BJ (cell line): ENCODE measurements around the gene TBC1D22B. TPM values are rescaled to one million over a fixed set of nuclear protein-coding genes. Genes with fewer than 3 reads are reported as not detected.

Experiments
- CTCF ChIA-PET: fragments of 350-600 bp; formaldehyde crosslinking; extraction: SDS; loops from one replicate; lab custom pipeline; 2021; ENCODE audit warnings: antibody characterized with exemption, inconsistent platforms; lab: Yijun Ruan, JAX
- POLR2A ChIA-PET: fragments of 300-600 bp; sonication (Branson Sonifier 250); formaldehyde crosslinking; extraction: SDS; loops from one replicate; lab custom pipeline; 2021; ENCODE audit warnings: antibody characterized with exemption; lab: Charles Lee
- DNase-seq: peaks from one replicate; pipeline ENCODE4 v3.0.0-alpha.2; 2011; ENCODE audit warnings: low read depth
- H3K27me3 ChIP-seq: 2 replicates; pipeline ENCODE4 v1.6.0; 2011; ENCODE audit warnings: low read length; ENCODE audit not compliant: control insufficient read depth, insufficient read depth
- H3K36me3 ChIP-seq: 2 replicates; pipeline ENCODE4 v1.5.1; 2011; ENCODE audit warnings: low read length; ENCODE audit not compliant: control insufficient read depth, insufficient read depth
- H3K4me3 ChIP-seq: 2 replicates; pipeline ENCODE4 v1.5.1; 2011; ENCODE audit warnings: low read depth, mild to moderate bottlenecking, control low read depth, low read length
- CTCF ChIP-seq: IDR thresholded peaks from 2 replicates; pipeline ENCODE4 v1.5.1; 2011; ENCODE audit warnings: low read depth, mild to moderate bottlenecking, control low read depth, inconsistent platforms, low read length, moderate library complexity; ENCODE audit not compliant: insufficient read depth
- polyA plus RNA-seq: library from polyadenylated mRNA; depleted of rRNA; stranded (reverse); fragments of >200 nt; gene quantifications from 2 replicates; pipeline ENCODE4 v1.2.3, GENCODE V29; 2011

Gene TBC1D22B
- polyA plus RNA-seq, 1 experiment = 5.5 TPM

GRCh38 chr6:37298958-37299357 lies 41.4 kb downstream of the TBC1D22B start:
- ChIA-PET CTCF (interaction anchor here (0.6 to 1.2 kb wide), 2 partner anchors 16 to 89 kb away, joined by 3 to 4 read pairs; no protein-coding TSS in a partner anchor), POLR2A (no interaction called here)
- H3K36me3 ChIP-seq = no peaks in the 10 kb centered on the region
- H3K27me3 ChIP-seq = no peaks in the 10 kb centered on the region
- H3K4me3 ChIP-seq = no peak overlapping the region
- no peak for TF ChIP-seq CTCF
- no peak for DNase-seq

- no peak overlapping the region for H3K4me3 ChIP-seq
- CTCF ChIA-PET = interaction anchor here (0.6 to 1.2 kb wide), 5 partner anchors 15 to 1945 kb away, joined by 3 to 7 read pairs (median 3); no protein-coding TSS in a partner anchor
- no peaks in the 10 kb centered on the region for H3K27me3 ChIP-seq
- POLR2A ChIA-PET = no interaction called here
- H3K36me3 ChIP-seq = no peaks in the 10 kb centered on the region
- no peak for TF ChIP-seq CTCF
- DNase-seq = no peak
Measured at GRCh38 chr6:37299990-37300389, 42.4 kb downstream of the TBC1D22B start.

- CTCF ChIA-PET = interaction anchor here (1.2 to 2.9 kb wide), 7 partner anchors 9 to 389 kb away, joined by 3 to 18 read pairs (median 5); no protein-coding TSS in a partner anchor
- no peak for TF ChIP-seq CTCF
- no peak overlapping the region for H3K4me3 ChIP-seq
- POLR2A ChIA-PET = no interaction called here
- no peak for DNase-seq
- 0 out of 2 replicates have a peak, but pooled peaks cover 3% of the 10 kb centered on the region for H3K36me3 ChIP-seq
- H3K27me3 ChIP-seq = no peaks in the 10 kb centered on the region
Measured at GRCh38 chr6:37302086-37302686, 44.6 kb downstream of the TBC1D22B start.

- no peak overlapping the region for H3K4me3 ChIP-seq
- POLR2A ChIA-PET = no interaction called here
- no peak for TF ChIP-seq CTCF
- no peaks in the 10 kb centered on the region for H3K27me3 ChIP-seq
- CTCF ChIA-PET = interaction anchor here (0.9 to 2.9 kb wide), 12 partner anchors 8 to 389 kb away, joined by 3 to 18 read pairs (median 4); no protein-coding TSS in a partner anchor
- no peak for DNase-seq
- 0 out of 2 replicates have a peak, but pooled peaks cover 3% of the 10 kb centered on the region for H3K36me3 ChIP-seq
Measured at GRCh38 chr6:37303091-37303660, 45.6 kb downstream of the TBC1D22B start.

GRCh38 chr6:37303891-37304503 lies 46.4 kb downstream of the TBC1D22B start:
- Histone ChIP-seq H3K27me3 (no peaks in the 10 kb centered on the region), H3K36me3 (0 out of 2 replicates have a peak, but pooled peaks cover 3% of the 10 kb centered on the region), H3K4me3 (no peak overlapping the region)
- ChIA-PET CTCF (interaction anchor here (0.9 to 2.9 kb wide), 10 partner anchors 9 to 388 kb away, joined by 3 to 18 read pairs (median 4); no protein-coding TSS in a partner anchor), POLR2A (no interaction called here)
- peak; percentile 76 for TF ChIP-seq CTCF
- no peak for DNase-seq
